DOHH2 (cell line): ENCODE results near the gene TDRD9.

Source experiments
- H3F3A ChIP-seq: fragments of 200-600 bp; sonication (generic), shearing (Covaris generic); 2 replicates; pipeline ENCODE4 v1.6.0; 2016; ENCODE audit warnings: antibody characterized with exemption, mild to moderate bottlenecking; ENCODE audit not compliant: control insufficient read depth, insufficient read depth
- H3K27ac ChIP-seq: fragments of 200-600 bp; sonication (generic); 2 replicates; pipeline ENCODE4 v1.5.1; 2014; ENCODE audit warnings: low read depth, mild to moderate bottlenecking, low read length, moderate library complexity
- H3K27me3 ChIP-seq: fragments of 200-600 bp; sonication (generic); 2 replicates; pipeline ENCODE4 v1.6.1; 2014; ENCODE audit warnings: mild to moderate bottlenecking, low read length, mixed read lengths; ENCODE audit not compliant: control insufficient read depth
- H3K36me3 ChIP-seq: fragments of 200-600 bp; sonication (generic); 2 replicates; pipeline ENCODE4 v1.6.1; 2014; ENCODE audit warnings: mild to moderate bottlenecking, low read length, moderate library complexity, mixed read lengths; ENCODE audit not compliant: control insufficient read depth
- H3K4me1 ChIP-seq: fragments of 200-600 bp; sonication (generic); 2 replicates; pipeline ENCODE4 v1.6.1; 2014; ENCODE audit warnings: mild to moderate bottlenecking, low read length, mixed read lengths; ENCODE audit not compliant: control insufficient read depth
- H3K4me2 ChIP-seq: fragments of 200-600 bp; sonication (generic); 2 replicates; pipeline ENCODE4 v1.6.0; 2014; ENCODE audit warnings: mild to moderate bottlenecking, low read length, moderate library complexity
- H3K4me3 ChIP-seq: fragments of 200-600 bp; sonication (generic); 2 replicates; pipeline ENCODE4 v1.5.1; 2014; ENCODE audit warnings: mild to moderate bottlenecking, low read length, mixed read lengths
- H3K79me2 ChIP-seq: fragments of 200-600 bp; sonication (generic); 2 replicates; pipeline ENCODE4 v1.6.1; 2014; ENCODE audit warnings: mild to moderate bottlenecking, low read length, mixed read lengths; ENCODE audit not compliant: control insufficient read depth
- H3K9me2 ChIP-seq: fragments of 200-600 bp; sonication (generic); replicated peaks from 2 replicates; pipeline ENCODE4 v1.6.1; 2014; ENCODE audit warnings: mild to moderate bottlenecking, low read length, mixed read lengths; ENCODE audit not compliant: control insufficient read depth
- H3K9me3 ChIP-seq: fragments of 200-600 bp; sonication (generic); 2 replicates; pipeline ENCODE4 v1.6.1; 2014; ENCODE audit warnings: antibody characterized with exemption, low read length, mixed read lengths; ENCODE audit not compliant: control insufficient read depth, insufficient read depth
- H4K20me1 ChIP-seq: fragments of 200-600 bp; sonication (generic); 2 replicates; pipeline ENCODE4 v1.6.0; 2014; ENCODE audit warnings: low read depth, mild to moderate bottlenecking, antibody characterized with exemption, low read length, moderate library complexity; ENCODE audit not compliant: control insufficient read depth, insufficient read depth
- CTCF ChIP-seq: fragments of 200-600 bp; sonication (generic); IDR thresholded peaks from one replicate; pipeline ENCODE4 v1.5.1; 2014; ENCODE audit warnings: antibody characterized with exemption, mild to moderate bottlenecking, low read depth, low read length; ENCODE audit not compliant: poor library complexity, severe bottlenecking
- EZH2phosphoT487 ChIP-seq: fragments of 200-600 bp; sonication (generic); IDR thresholded peaks from 2 replicates; pipeline ENCODE4 v1.6.1; 2017; ENCODE audit warnings: borderline replicate concordance, mild to moderate bottlenecking, antibody characterized with exemption, low read length, moderate library complexity, mixed read lengths

The TDRD9 gene

GRCh38 chr14:104031384-104031783 is 103.1 kb downstream of the TDRD9 start:
- Histone ChIP-seq H3K4me2 (no peak overlapping the region), H3K9me3 (no peaks in the 10 kb centered on the region), H3K27me3 (peaks cover 6% of the 10 kb centered on the region; the same call in 1 of the 2 replicates), H3K4me3 (no peak overlapping the region), H3K27ac (no peak overlapping the region), H3K36me3 (no peaks in the 10 kb centered on the region), H3K79me2 (no peaks in the 10 kb centered on the region), H4K20me1 (no peaks in the 10 kb centered on the region), H3F3A (no peaks in the 10 kb centered on the region), H3K9me2 (no peaks in the 10 kb centered on the region), H3K4me1 (no peaks in the 10 kb centered on the region)
- TF ChIP-seq CTCF, result no peak
- TF ChIP-seq EZH2phosphoT487, result no peak

GRCh38 chr14:104034976-104035699 is 106.9 kb downstream of the TDRD9 start:
- no peaks in the 10 kb centered on the region for H3K9me3 ChIP-seq
- H3K27me3 ChIP-seq, result no peaks in the 10 kb centered on the region
- no peak for TF ChIP-seq CTCF
- no peak for TF ChIP-seq EZH2phosphoT487
- H3K4me1 ChIP-seq, result no peaks in the 10 kb centered on the region
- no peaks in the 10 kb centered on the region for H3K9me2 ChIP-seq
- no peak overlapping the region for H3K4me2 ChIP-seq
- H3K4me3 ChIP-seq, result no peak overlapping the region
- no peaks in the 10 kb centered on the region for H4K20me1 ChIP-seq
- no peak overlapping the region for H3K27ac ChIP-seq
- no peaks in the 10 kb centered on the region for H3F3A ChIP-seq
- no peaks in the 10 kb centered on the region for H3K79me2 ChIP-seq
- no peaks in the 10 kb centered on the region for H3K36me3 ChIP-seq

- TF ChIP-seq EZH2phosphoT487, result no peak
- TF ChIP-seq CTCF, result no peak
- no peaks in the 10 kb centered on the region for H3K27me3 ChIP-seq
- no peak overlapping the region for H3K4me2 ChIP-seq
- no peak overlapping the region for H3K4me3 ChIP-seq
- no peak overlapping the region for H3K27ac ChIP-seq
- H3K9me3 ChIP-seq, result no peaks in the 10 kb centered on the region
- no peaks in the 10 kb centered on the region for H4K20me1 ChIP-seq
- H3F3A ChIP-seq, result no peaks in the 10 kb centered on the region
- H3K4me1 ChIP-seq, result no peaks in the 10 kb centered on the region
- no peaks in the 10 kb centered on the region for H3K9me2 ChIP-seq
- no peaks in the 10 kb centered on the region for H3K79me2 ChIP-seq
- no peaks in the 10 kb centered on the region for H3K36me3 ChIP-seq
Observed at GRCh38 chr14:104036212-104036611, 108.0 kb downstream of the TDRD9 start.
